Measurements from ENCODE around the gene TST.

The TST gene

GRCh38 chr22:37028692-37029674 lies 9.7 kb upstream of the TST start:
- Histone ChIP-seq H3K27ac (ENCODE audit: low read depth, low read length) (no peak overlapping the region), H3K27me3 (ENCODE audit: control insufficient read depth, insufficient read depth, low read length) (no peaks in the 10 kb centered on the region), H3K9me3 (ENCODE audit: control insufficient read depth, insufficient read depth, low read length) (no peaks in the 10 kb centered on the region), H3K9ac (ENCODE audit: low read depth, low read length) (no peak overlapping the region), H3K36me3 (ENCODE audit: control insufficient read depth, insufficient read depth, low read length) (peaks cover 53% of the 10 kb centered on the region), H3K4me3 (ENCODE audit: low read depth, low read length) (no peak overlapping the region), H3K4me1 (ENCODE audit: control insufficient read depth, insufficient read depth, low read length) (peaks cover 20% of the 10 kb centered on the region; the same call in 1 of the 2 replicates)

GRCh38 chr22:37027556-37027955 lies 8.3 kb upstream of the TST start:
- Histone ChIP-seq H3K9me3 (ENCODE audit: control insufficient read depth, insufficient read depth, low read length) (no peaks in the 10 kb centered on the region), H3K27ac (ENCODE audit: low read depth, low read length) (no peak overlapping the region), H3K4me1 (ENCODE audit: control insufficient read depth, insufficient read depth, low read length) (peaks cover 13% of the 10 kb centered on the region; the same call in 1 of the 2 replicates), H3K27me3 (ENCODE audit: control insufficient read depth, insufficient read depth, low read length) (no peaks in the 10 kb centered on the region), H3K36me3 (ENCODE audit: control insufficient read depth, insufficient read depth, low read length) (peaks cover 53% of the 10 kb centered on the region), H3K9ac (ENCODE audit: low read depth, low read length) (no peak overlapping the region), H3K4me3 (ENCODE audit: low read depth, low read length) (no peak overlapping the region)

GRCh38 chr22:37026325-37026724 lies 7.1 kb upstream of the TST start:
- Histone ChIP-seq H3K9ac (ENCODE audit: low read depth, low read length) (no peak overlapping the region), H3K36me3 (ENCODE audit: control insufficient read depth, insufficient read depth, low read length) (peaks cover 53% of the 10 kb centered on the region), H3K9me3 (ENCODE audit: control insufficient read depth, insufficient read depth, low read length) (no peaks in the 10 kb centered on the region), H3K27me3 (ENCODE audit: control insufficient read depth, insufficient read depth, low read length) (no peaks in the 10 kb centered on the region), H3K4me1 (ENCODE audit: control insufficient read depth, insufficient read depth, low read length) (peaks cover 11% of the 10 kb centered on the region; the same call in 1 of the 2 replicates), H3K27ac (ENCODE audit: low read depth, low read length) (no peak overlapping the region), H3K4me3 (ENCODE audit: low read depth, low read length) (no peak overlapping the region)

- peaks cover 53% of the 10 kb centered on the region for H3K36me3 ChIP-seq (ENCODE audit: control insufficient read depth, insufficient read depth, low read length)
Observed at GRCh38 chr22:37025500-37026070, 6.3 kb upstream of the TST start.

GRCh38 chr22:37024339-37025157 lies 5.3 kb upstream of the TST start:
- H3K27me3 ChIP-seq (ENCODE audit: control insufficient read depth, insufficient read depth, low read length) = no peaks in the 10 kb centered on the region
- no peak overlapping the region; the same call in 1 of the 2 replicates for H3K9ac ChIP-seq (ENCODE audit: low read depth, low read length)
- H3K4me3 ChIP-seq (ENCODE audit: low read depth, low read length) = no peak overlapping the region
- no peak overlapping the region for H3K27ac ChIP-seq (ENCODE audit: low read depth, low read length)
- peaks cover 44% of the 10 kb centered on the region for H3K36me3 ChIP-seq (ENCODE audit: control insufficient read depth, insufficient read depth, low read length)
- H3K9me3 ChIP-seq (ENCODE audit: control insufficient read depth, insufficient read depth, low read length) = no peaks in the 10 kb centered on the region
- H3K4me1 ChIP-seq (ENCODE audit: control insufficient read depth, insufficient read depth, low read length) = peaks cover 12% of the 10 kb centered on the region; the same call in 1 of the 2 replicates

More at GRCh38 chr22:37025500-37026070, 6.3 kb upstream of the TST start:
- no peaks in the 10 kb centered on the region for H3K27me3 ChIP-seq (ENCODE audit: control insufficient read depth, insufficient read depth, low read length)
- peaks cover 9% of the 10 kb centered on the region; the same call in 1 of the 2 replicates for H3K4me1 ChIP-seq (ENCODE audit: control insufficient read depth, insufficient read depth, low read length)
- no peak overlapping the region for H3K4me3 ChIP-seq (ENCODE audit: low read depth, low read length)
- H3K9me3 ChIP-seq (ENCODE audit: control insufficient read depth, insufficient read depth, low read length) = no peaks in the 10 kb centered on the region
- H3K27ac ChIP-seq (ENCODE audit: low read depth, low read length) = no peak overlapping the region
- no peak overlapping the region for H3K9ac ChIP-seq (ENCODE audit: low read depth, low read length)

GRCh38 chr22:37023743-37024338 lies 4.6 kb upstream of the TST start:
- no peak overlapping the region for H3K4me3 ChIP-seq (ENCODE audit: low read depth, low read length)
- no peak overlapping the region for H3K27ac ChIP-seq (ENCODE audit: low read depth, low read length)
- H3K4me1 ChIP-seq (ENCODE audit: control insufficient read depth, insufficient read depth, low read length) = peaks cover 12% of the 10 kb centered on the region; the same call in 1 of the 2 replicates
- no peaks in the 10 kb centered on the region for H3K9me3 ChIP-seq (ENCODE audit: control insufficient read depth, insufficient read depth, low read length)
- H3K27me3 ChIP-seq (ENCODE audit: control insufficient read depth, insufficient read depth, low read length) = no peaks in the 10 kb centered on the region
- H3K36me3 ChIP-seq (ENCODE audit: control insufficient read depth, insufficient read depth, low read length) = peaks cover 37% of the 10 kb centered on the region
- no peak overlapping the region for H3K9ac ChIP-seq (ENCODE audit: low read depth, low read length)

GRCh38 chr22:37022483-37023337 lies 3.5 kb upstream of the TST start:
- Histone ChIP-seq H3K9ac (ENCODE audit: low read depth, low read length) (no peak overlapping the region), H3K4me1 (ENCODE audit: control insufficient read depth, insufficient read depth, low read length) (peaks cover 17% of the 10 kb centered on the region; the same call in 1 of the 2 replicates), H3K36me3 (ENCODE audit: control insufficient read depth, insufficient read depth, low read length) (peaks cover 35% of the 10 kb centered on the region), H3K27ac (ENCODE audit: low read depth, low read length) (no peak overlapping the region), H3K9me3 (ENCODE audit: control insufficient read depth, insufficient read depth, low read length) (no peaks in the 10 kb centered on the region), H3K4me3 (ENCODE audit: low read depth, low read length) (no peak overlapping the region), H3K27me3 (ENCODE audit: control insufficient read depth, insufficient read depth, low read length) (no peaks in the 10 kb centered on the region)

- Histone ChIP-seq H3K27ac (ENCODE audit: low read depth, low read length) (no peak overlapping the region), H3K9me3 (ENCODE audit: control insufficient read depth, insufficient read depth, low read length) (no peaks in the 10 kb centered on the region), H3K4me1 (ENCODE audit: control insufficient read depth, insufficient read depth, low read length) (peaks cover 10% of the 10 kb centered on the region; the same call in 1 of the 2 replicates), H3K9ac (ENCODE audit: low read depth, low read length) (no peak overlapping the region), H3K4me3 (ENCODE audit: low read depth, low read length) (no peak overlapping the region), H3K27me3 (ENCODE audit: control insufficient read depth, insufficient read depth, low read length) (no peaks in the 10 kb centered on the region), H3K36me3 (ENCODE audit: control insufficient read depth, insufficient read depth, low read length) (peaks cover 38% of the 10 kb centered on the region)
Observed at GRCh38 chr22:37021710-37022482, 2.6 kb upstream of the TST start.

- Histone ChIP-seq H3K4me3 (ENCODE audit: low read depth, low read length) (no peak overlapping the region), H3K36me3 (ENCODE audit: control insufficient read depth, insufficient read depth, low read length) (peaks cover 38% of the 10 kb centered on the region), H3K9ac (ENCODE audit: low read depth, low read length) (no peak overlapping the region), H3K9me3 (ENCODE audit: control insufficient read depth, insufficient read depth, low read length) (no peaks in the 10 kb centered on the region), H3K4me1 (ENCODE audit: control insufficient read depth, insufficient read depth, low read length) (peaks cover 10% of the 10 kb centered on the region; the same call in 1 of the 2 replicates), H3K27me3 (ENCODE audit: control insufficient read depth, insufficient read depth, low read length) (no peaks in the 10 kb centered on the region), H3K27ac (ENCODE audit: low read depth, low read length) (no peak overlapping the region)
Observed at GRCh38 chr22:37021041-37021440, 1.8 kb upstream of the TST start.
